ENCODE data around the gene UBAC2.
"Not testable (repeated sequence)": the region's sequence is repeated elsewhere in the genome, so short reads cannot be mapped to it uniquely, and the experiment has no call there.

Gene UBAC2

DNA sequence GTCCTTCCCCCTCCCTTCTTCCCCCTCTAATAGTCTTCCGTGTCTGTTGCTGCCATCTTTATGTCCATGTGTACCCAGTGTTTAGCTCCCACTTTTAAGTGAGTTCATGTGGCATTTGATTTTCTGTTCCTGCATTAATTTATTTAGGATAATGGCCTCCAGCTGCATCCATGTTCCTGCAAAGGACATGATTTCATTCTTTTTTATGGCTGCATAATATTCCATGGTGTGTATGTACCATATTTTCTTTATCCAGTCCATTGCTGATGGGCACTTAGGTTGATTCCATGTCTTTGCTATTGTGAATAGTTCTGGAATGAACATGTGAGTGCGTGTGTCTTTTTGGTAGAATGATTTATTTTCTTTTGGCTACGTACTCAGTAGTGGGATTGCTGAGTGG lies 48.5 kb downstream of the UBAC2 start:
- not testable (repeated sequence) for DNase-seq (ENCODE audit: low spot score)

DNA sequence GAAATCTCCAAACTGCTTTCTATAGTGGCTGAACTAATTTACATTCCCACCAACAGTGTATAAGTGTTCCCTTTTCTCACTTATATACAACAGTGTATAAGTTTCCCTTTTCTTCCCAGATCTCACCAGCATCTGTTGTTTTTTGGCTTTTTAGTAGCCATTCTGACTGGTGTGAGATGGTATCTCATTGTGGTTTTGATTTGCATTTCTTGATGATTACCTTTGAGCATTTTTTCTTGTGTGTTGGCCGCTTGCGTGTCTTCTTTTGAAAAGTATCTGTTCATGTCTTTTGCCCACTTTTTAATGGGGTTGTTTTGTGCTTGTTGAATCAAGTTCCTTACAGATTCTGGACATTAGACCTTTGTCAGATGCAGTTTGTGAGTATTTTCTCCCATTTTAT lies 49.0 kb downstream of the UBAC2 start:
- not testable (repeated sequence) for DNase-seq (ENCODE audit: low spot score)

- no peak for DNase-seq (ENCODE audit: low spot score)
Observed at GRCh38 chr13:99250982-99251825, 50.5 kb downstream of the UBAC2 start.

GRCh38 chr13:99251921-99252320 lies 51.3 kb downstream of the UBAC2 start:
- no peak for DNase-seq (ENCODE audit: low spot score)

DNA sequence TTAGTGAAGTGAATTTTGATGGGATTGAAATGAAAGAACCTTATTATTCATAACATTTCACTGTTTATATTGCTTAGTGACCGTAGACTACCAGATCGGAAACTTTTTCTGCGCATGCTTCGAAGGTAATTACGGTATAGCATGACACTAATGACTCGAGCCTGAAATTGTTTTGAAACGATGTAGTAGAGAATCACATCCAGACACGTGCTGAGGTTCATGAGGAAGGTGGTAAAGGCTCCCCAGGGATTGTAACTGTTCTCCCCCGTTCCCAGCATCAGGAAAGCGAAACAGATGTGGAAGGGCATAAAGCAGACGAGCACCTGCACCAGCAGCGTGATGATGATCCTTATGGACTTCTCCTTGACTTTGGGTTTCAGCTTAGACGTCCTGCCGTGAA lies 54.2 kb downstream of the UBAC2 start:
- no peak for DNase-seq (ENCODE audit: low spot score)

GRCh38 chr13:99255271-99255670 lies 54.6 kb downstream of the UBAC2 start:
- DNase-seq (ENCODE audit: low spot score), result no peak

DNA sequence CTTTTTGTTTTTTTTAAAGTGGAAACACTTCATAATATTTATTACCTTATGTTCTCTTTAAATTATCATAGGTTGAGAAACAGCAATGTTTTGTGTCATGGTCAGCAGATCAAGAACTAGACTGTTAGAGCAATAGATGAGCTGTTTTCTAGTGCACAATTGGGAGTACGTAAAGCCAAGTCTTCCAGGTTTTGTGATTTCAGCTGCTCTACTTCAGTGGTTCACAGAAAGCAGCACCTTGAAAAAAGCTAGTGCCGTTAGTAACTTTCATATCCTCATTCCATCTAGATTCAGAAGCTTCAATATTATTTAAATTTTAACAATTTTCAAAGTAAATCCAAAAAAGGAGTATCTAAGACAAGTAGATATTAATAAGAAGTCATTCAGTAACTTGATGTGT lies 55.6 kb downstream of the UBAC2 start:
- DNase-seq (ENCODE audit: low spot score), result no peak

DNA sequence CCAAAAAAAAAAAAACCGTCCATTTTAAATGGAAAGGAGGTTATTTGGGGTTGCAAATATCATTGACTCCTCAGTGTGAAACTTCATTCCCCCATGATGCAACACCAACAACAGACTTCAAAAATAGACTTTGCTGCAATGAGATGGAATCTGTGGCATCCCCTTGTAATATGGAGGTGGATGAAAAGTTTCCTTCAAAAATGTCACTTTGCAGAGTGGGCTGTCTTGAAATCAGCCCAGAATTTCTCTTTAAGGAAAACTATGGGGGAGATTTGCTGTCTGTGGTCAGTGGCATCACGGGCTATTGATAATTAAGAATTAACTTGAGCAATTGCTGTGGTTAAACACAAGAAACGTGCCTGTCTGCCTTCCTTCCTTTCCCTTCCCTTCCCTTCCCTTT lies 56.1 kb downstream of the UBAC2 start:
- DNase-seq (ENCODE audit: low spot score), result no peak

DNA sequence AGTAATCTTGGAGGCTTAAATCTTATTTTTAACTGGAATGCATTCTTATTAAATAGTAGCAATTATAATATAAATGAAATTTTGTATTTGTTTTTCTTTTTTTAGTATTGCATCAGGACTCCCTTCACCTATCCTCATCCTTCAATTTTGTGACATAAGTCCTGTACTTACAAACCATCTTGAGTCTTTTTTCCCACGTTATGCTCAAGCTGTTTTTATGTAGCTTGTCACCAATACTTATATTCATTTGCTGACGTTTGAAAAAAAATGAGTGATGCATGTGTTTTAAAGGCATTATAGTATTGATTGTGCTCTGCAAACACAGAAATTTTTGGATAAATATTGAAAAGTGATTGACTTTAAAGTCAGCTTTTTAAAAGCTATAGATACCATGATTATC lies 56.6 kb downstream of the UBAC2 start:
- no peak for DNase-seq (ENCODE audit: low spot score)

DNA sequence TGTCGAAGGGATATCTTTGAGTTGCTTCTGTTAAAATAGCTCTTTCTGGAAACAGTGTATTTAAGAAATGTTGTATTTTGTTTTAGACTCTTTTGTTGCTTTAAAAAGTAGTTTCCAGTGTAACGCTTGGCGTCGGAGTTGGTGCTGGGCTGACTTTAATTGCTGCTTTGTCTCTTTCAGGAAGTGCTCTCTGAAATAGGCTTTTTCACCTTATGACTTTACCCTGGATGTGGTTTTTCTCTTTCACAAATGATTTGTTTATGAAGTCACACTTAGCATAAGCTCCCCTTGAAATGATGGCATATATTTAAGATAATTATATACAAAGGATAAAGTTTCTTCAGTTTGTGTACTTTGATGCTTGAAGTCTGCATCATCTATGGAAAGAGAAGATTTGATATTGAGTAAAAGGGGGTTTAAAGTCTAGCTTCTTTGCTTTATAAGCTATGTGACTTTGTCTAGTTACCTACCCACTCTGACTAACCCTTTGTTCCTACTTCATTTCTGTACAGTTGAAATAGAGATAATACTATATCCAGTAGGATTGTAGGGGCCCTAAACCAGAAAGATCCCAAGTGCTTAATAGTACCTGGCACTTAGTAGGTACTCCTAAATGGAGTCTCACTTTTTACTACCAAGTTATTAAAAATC lies 57.7 kb downstream of the UBAC2 start, which contains the start of gene GPR18:
Gene GPR18, minus strand, starts transcription at position 170 of the 651 bp plus-strand sequence. CDS start 2,507 bp downstream, outside the sequence.
- no peak for DNase-seq (ENCODE audit: low spot score)

DNA sequence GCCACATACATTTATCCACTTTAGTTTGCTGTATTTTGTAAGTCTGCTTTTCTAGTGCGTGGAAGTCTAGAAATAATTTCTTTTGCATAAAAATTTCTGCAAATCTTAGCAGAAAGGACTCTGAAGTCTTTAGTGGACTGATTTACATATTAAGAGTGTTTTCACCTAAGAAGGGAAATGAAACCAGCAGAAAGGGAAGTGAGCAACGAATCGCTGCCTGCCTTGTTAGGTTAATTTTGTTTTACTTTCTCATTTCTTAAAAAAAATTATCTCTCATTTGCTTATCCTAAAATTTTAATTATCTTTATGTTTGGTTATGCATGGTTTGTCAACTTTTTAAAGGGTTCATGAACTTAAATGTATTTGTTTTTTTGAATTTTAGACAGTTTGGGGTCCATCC lies 58.3 kb downstream of the UBAC2 start:
- DNase-seq (ENCODE audit: low spot score), result no peak

DNA sequence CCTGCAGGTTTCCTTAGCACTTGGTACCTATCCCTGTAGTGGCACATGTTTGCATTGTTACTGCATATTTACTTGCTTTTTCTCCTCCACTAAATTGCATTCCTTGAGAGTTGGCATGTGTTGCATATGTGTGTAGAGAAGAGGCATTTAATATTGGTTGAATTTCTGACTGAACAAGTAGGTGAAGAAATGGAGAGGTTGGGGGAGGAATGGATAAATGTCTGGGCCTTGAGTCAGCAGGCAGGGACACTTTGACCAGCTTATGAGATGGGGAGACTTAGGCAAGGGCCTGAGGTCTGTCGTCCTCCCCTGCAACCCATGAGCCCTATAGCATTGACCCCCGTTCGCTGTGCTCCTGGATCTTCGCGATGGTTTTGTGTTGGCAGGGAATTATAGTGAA lies 59.6 kb downstream of the UBAC2 start:
- DNase-seq (ENCODE audit: low spot score), result no peak

- no peak for DNase-seq (ENCODE audit: low spot score)
Observed at GRCh38 chr13:99261059-99261458, 60.4 kb downstream of the UBAC2 start.

GRCh38 chr13:99263126-99263785 lies 62.6 kb downstream of the UBAC2 start:
- no peak for DNase-seq (ENCODE audit: low spot score)

GRCh38 chr13:99264051-99264450 lies 63.4 kb downstream of the UBAC2 start:
- no peak for DNase-seq (ENCODE audit: low spot score)

DNA sequence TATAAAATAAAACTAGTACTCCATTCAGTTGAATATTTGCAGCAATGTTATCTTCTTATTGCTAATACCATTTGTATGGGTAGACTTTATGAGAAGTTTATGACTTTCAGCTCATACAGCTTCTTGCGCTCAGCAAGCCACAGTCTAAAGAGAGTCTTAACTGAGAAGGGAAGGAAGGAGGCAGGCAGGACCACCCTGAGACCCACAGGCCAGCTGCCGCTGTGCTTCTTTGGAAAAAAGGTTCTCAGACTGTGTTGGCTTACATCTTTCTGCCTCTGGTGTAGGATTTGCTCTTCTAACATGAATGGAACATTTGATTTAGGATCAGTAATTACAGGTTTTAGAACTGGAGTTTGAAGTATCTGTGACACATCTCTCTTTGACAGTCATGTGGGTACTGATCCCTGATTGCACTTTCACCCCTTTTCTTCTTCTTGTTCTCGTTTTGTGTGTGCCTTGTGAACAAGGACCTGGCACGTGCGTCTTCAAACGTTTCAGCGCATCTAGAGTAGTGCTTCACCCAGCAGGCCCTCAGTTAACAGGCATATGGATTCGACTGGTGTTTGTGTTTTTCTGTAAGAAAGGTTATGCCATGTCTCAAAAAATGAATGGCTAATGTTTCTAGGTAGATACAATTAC lies 64.6 kb downstream of the UBAC2 start:
- DNase-seq (ENCODE audit: low spot score), result no peak

DNA sequence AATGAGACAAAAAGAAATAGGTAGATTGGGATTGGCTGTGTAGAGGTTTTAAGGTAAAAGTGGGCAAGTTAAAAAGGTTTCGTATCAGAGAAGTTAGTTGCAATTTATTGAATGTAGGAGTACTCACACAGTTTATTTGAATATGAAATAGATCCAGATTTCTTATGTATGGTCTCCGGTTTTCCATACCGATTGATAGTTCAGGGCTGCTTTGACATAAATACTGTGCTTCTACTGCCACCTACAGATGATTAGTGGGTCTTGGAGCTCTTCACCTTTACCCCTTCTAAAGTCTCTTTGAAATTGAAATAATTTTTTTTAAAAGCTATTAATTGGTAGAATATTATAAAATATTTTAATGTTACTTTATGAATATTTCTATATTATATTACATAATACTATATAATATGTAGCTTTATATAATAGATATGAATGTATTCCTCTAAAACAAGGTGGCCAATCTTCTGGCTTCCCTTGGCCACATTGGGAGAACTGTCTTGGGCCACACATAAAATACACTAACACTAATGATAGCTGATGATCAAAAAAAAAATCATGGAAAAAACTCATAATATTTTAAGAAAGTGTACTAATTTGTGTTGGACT lies 65.3 kb downstream of the UBAC2 start:
- DNase-seq (ENCODE audit: low spot score), result no peak

DNA sequence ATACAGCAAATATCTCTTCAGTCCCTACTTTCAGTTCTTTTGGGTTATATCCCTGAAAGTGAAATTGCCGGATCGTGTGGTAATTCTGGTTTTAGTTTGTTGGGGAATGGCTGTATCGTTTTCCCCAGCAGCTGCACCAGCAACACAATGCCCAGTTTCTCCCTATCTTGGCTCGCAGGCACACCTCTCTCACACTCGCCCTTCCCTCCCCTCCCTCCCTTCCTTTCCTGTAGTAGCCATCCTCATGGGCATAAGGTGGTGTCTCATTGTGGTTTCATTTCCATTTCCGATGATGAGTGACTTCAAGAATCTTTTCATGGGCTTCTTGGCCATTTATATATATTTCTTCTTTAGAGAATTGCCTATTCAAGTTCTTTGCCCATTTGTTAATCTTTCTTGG lies 66.2 kb downstream of the UBAC2 start:
- DNase-seq (ENCODE audit: low spot score), result no peak

DNA sequence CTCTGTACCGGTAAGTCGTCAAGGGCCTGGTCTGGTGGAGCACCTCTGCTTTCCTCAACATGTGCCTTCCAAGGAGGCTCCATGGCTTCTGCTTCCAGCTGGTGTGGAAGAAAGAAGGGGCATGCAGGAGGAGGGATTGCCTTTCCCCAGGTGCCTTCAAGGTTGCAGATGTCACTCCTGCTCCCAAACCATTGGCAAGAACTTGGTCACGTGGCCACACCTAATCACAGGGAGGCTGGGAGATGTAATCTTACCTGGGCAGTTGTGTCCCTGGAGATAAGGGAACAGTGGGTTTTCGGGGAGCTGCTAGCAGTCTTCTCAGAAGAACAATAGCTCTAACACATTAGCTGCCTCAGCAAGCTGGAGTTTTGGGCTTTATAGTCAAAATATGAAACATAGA lies 67.3 kb downstream of the UBAC2 start:
- DNase-seq (ENCODE audit: low spot score), result no peak

DNA sequence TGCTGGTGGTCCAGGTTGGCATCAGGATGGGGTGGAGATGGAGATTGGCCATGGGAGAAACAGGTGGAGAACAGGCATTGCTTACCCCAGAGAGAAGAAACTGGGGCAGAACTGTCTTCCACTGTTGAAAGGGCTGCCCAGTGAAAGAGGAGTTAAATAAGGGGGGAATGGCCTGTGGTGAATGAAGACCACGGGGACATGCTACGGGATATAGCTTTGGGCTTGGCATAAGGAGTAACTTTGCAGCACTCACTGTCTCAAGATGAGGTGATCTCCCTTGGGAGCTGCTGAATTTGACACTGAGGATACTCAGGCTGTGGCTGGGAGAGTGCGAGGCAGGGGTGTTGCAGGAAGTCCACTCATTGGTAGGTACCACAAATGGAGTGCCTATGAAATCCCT lies 68.2 kb downstream of the UBAC2 start:
- no peak for DNase-seq (ENCODE audit: low spot score)

- DNase-seq (ENCODE audit: low spot score), result no peak
Observed at GRCh38 chr13:99269627-99270241, 69.1 kb downstream of the UBAC2 start.

DNA sequence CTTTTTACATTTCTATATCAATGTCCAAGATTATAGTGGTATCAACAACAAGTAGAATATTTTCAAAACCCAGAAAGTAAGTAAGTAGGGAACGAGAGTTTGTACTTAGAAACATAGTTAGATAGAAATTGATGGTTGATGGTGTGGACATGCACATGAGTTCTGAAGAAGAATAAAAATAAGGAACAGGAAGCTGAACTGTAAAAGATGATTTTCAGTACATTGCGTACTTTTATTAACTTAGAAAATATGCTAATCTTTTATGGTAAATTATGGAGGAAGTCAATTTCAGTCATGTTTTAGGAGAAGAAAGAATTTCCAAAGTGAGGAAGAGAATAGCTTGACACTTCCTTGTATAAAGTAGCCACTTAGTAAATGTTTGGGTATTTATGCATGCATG lies 69.9 kb downstream of the UBAC2 start:
- DNase-seq (ENCODE audit: low spot score), result no peak
